Omental fat pad (tissue), 4 donors: Measurements from ENCODE around the gene CABP2. TPM values are rescaled to one million over a fixed set of nuclear protein-coding genes. Genes with fewer than 3 reads are reported as not detected.

Experiments
- ATAC-seq: fragments of 150-250 bp; one replicate; pipeline ENCODE4 v1.9.1; 2016; ENCODE audit warnings: mild to moderate bottlenecking, moderate library complexity; ENCODE audit not compliant: low FRiP score
- DNase-seq: peaks from one replicate; pipeline ENCODE4 v3.0.0-alpha.2; 2019; ENCODE audit warnings: low spot score
- total RNA-seq, 4 donors: library from RNA; depleted of rRNA; stranded (reverse); fragments of >200 nt; gene quantifications; one replicate each; pipeline ENCODE4 v1.1.0, GENCODE V29; 2016
- TF ChIP-seq, protein P1 (sequence below), 3 donors: fragments of 450-650 bp; IDR thresholded peaks; one replicate each; pipeline ENCODE4 v1.5.1; 2016 to 2017; ENCODE audit warnings: antibody characterized with exemption in 3 of 3, mild to moderate bottlenecking in 3 of 3, moderate library complexity in 2 of 3

CABP2 gene
- total RNA-seq, 4 donors from 2014 or later = not detected

GRCh38 chr11:67499808-67500483 lies 23.3 kb downstream of the CABP2 start:
- DNase-seq = no peak
- no peak for ATAC-seq

DNA sequence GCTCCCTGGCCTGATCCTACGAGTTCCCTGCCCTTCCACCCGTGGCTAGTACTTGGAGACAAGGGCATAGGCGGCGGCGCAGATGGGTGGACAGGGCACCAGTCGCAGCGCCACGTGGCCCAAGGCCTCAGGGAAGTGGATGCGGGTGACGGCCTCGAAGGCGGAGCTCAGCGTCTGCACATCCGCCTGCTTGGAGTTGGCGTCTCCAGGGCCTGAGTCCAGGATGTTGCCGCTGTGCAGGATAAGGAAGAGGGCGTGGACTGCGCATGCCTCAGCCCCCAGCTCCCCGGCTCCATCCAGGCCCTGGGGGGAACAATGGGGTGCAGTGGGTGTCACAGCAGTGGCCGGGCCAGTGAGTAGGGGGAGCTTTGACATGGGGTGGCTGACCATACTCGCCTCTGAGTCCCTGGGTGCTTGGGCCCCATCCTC lies 24.7 kb downstream of the CABP2 start:
- ATAC-seq (no peak), DNase-seq (no peak)
- TF ChIP-seq, protein P1, sequence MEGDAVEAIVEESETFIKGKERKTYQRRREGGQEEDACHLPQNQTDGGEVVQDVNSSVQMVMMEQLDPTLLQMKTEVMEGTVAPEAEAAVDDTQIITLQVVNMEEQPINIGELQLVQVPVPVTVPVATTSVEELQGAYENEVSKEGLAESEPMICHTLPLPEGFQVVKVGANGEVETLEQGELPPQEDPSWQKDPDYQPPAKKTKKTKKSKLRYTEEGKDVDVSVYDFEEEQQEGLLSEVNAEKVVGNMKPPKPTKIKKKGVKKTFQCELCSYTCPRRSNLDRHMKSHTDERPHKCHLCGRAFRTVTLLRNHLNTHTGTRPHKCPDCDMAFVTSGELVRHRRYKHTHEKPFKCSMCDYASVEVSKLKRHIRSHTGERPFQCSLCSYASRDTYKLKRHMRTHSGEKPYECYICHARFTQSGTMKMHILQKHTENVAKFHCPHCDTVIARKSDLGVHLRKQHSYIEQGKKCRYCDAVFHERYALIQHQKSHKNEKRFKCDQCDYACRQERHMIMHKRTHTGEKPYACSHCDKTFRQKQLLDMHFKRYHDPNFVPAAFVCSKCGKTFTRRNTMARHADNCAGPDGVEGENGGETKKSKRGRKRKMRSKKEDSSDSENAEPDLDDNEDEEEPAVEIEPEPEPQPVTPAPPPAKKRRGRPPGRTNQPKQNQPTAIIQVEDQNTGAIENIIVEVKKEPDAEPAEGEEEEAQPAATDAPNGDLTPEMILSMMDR (IDR thresholded peaks at IDR 0.05) = no peak

More at GRCh38 chr11:67499808-67500483, 23.3 kb downstream of the CABP2 start:
- TF ChIP-seq, protein P1 (IDR thresholded peaks at IDR 0.05) = no peak

GRCh38 chr11:67497656-67498291 lies 25.5 kb downstream of the CABP2 start:
- TF ChIP-seq, protein P1 (IDR thresholded peaks at IDR 0.05) = no peak
- no peak for ATAC-seq
- no peak for DNase-seq

- DNase-seq = no peak
- ATAC-seq = no peak
- TF ChIP-seq, protein P1 (IDR thresholded peaks at IDR 0.05) = no peak
These were observed 27.1 kb downstream of the CABP2 start for GRCh38 chr11:67496113-67496512.

GRCh38 chr11:67495234-67496005 lies 27.8 kb downstream of the CABP2 start:
- DNase-seq = no peak
- TF ChIP-seq, protein P1 (IDR thresholded peaks at IDR 0.05) = no peak
- no peak for ATAC-seq

- TF ChIP-seq, protein P1 (IDR thresholded peaks at IDR 0.05) = no peak
- ATAC-seq (no peak), DNase-seq (no peak)
These were observed 28.6 kb downstream of the CABP2 start for GRCh38 chr11:67494371-67495233.
